MCF 10A (cell line): ENCODE results near the gene TUSC2. TPM values are rescaled to one million over a fixed set of nuclear protein-coding genes. Genes with fewer than 3 reads are reported as not detected.
A peak's percentile ranks its signal among the peaks of the same experiment; 100 is the strongest.

ENCODE experiments used
- BruUV-seq: library from RNA; stranded (reverse); fragments of 400-500 nt; replicated peaks from 2 replicates; lab custom pipeline; 2021; lab: Mats Ljungman, UMichigan
- CTCF ChIA-PET: fragments of 300-600 bp; sonication (Branson Sonifier 250); formaldehyde crosslinking; extraction: SDS; loops from one replicate; lab custom pipeline; 2021; ENCODE audit warnings: antibody characterized with exemption, inconsistent platforms; lab: Yijun Ruan, JAX
- POLR2A ChIA-PET: fragments of 300-600, 350-650 bp; sonication (Branson Sonifier 250); formaldehyde crosslinking; extraction: SDS; loops from one replicate; lab custom pipeline; 2020; ENCODE audit warnings: antibody characterized with exemption, inconsistent platforms; lab: Yijun Ruan, JAX
- DNase-seq: peaks from one replicate; pipeline ENCODE4 v3.0.0-alpha.2; 2018; ENCODE audit not compliant: unreplicated experiment
- H3K27ac Mint-ChIP-seq: one replicate; pipeline ENCODE4 v1.8.0; 2022; ENCODE audit warnings: mild to moderate bottlenecking, low read depth, mixed read lengths; ENCODE audit not compliant: unreplicated experiment
- H3K27me3 Mint-ChIP-seq: one replicate; pipeline ENCODE4 v1.8.0; 2022; ENCODE audit warnings: mixed read lengths; ENCODE audit not compliant: insufficient read depth, unreplicated experiment
- H3K36me3 Mint-ChIP-seq: one replicate; pipeline ENCODE4 v1.8.0; 2022; ENCODE audit warnings: mild to moderate bottlenecking, moderate library complexity, mixed read lengths; ENCODE audit not compliant: insufficient read depth, unreplicated experiment
- H3K4me1 Mint-ChIP-seq: one replicate; pipeline ENCODE4 v1.8.0; 2022; ENCODE audit warnings: mixed read lengths; ENCODE audit not compliant: insufficient read depth, unreplicated experiment
- H3K4me3 Mint-ChIP-seq: one replicate; pipeline ENCODE4 v1.8.0; 2022; ENCODE audit warnings: mild to moderate bottlenecking, moderate library complexity, mixed read lengths; ENCODE audit not compliant: unreplicated experiment
- H3K9me3 Mint-ChIP-seq: one replicate; pipeline ENCODE4 v1.8.0; 2022; ENCODE audit warnings: mixed read lengths; ENCODE audit not compliant: unreplicated experiment
- CTCF ChIP-seq: fragments of 200-600 bp; IDR thresholded peaks from one replicate; pipeline ENCODE4 v1.8.0; 2022; ENCODE audit warnings: antibody characterized with exemption, mild to moderate bottlenecking; ENCODE audit not compliant: unreplicated experiment
- intact Hi-C: fragments of 100-400 bp; cut with micrococcal nuclease; formaldehyde crosslinking; loops from 2 replicates; pipeline ENCODE4 v1.14.1; 2022
- total RNA-seq: library from RNA; stranded (reverse); gene quantifications from 2 replicates; pipeline ENCODE4 v1.2.3, GENCODE V29; 2022

Gene TUSC2
- total RNA-seq, 1 experiment from 2014 or later = 14.5 TPM

GRCh38 chr3:50290161-50290641 is 37.8 kb downstream of the TUSC2 start:
- H3K27me3 Mint-ChIP-seq = no peaks in the 10 kb centered on the region
- ChIA-PET CTCF (interaction anchor here (0.6 to 6.2 kb wide), 5 partner anchors 11 to 426 kb away, joined by 4 to 38 read pairs (median 6); partner anchors contain the start of genes GNAT1, HYAL2 and LSMEM2), POLR2A (interaction anchor here (0.9 kb wide), 2 partner anchors 9 to 36 kb away, joined by 3 to 4 read pairs; partner anchors contain the start of genes HYAL3 and NAA80)
- H3K27ac Mint-ChIP-seq = no peak overlapping the region
- H3K4me1 Mint-ChIP-seq = peaks cover 14% of the 10 kb centered on the region
- peaks cover 46% of the 10 kb centered on the region for H3K36me3 Mint-ChIP-seq
- H3K9me3 Mint-ChIP-seq = no peaks in the 10 kb centered on the region
- no peak for TF ChIP-seq CTCF
- intact Hi-C loops = no loop called here
- H3K4me3 Mint-ChIP-seq = peak overlapping the region; percentile 16
- BruUV-seq = no TSS peak
- DNase-seq = no peak

- no peaks in the 10 kb centered on the region for H3K27me3 Mint-ChIP-seq
- intact Hi-C loops = no loop called here
- H3K9me3 Mint-ChIP-seq = no peaks in the 10 kb centered on the region
- no TSS peak for BruUV-seq
- H3K4me1 Mint-ChIP-seq = peaks cover 14% of the 10 kb centered on the region
- peaks cover 52% of the 10 kb centered on the region for H3K36me3 Mint-ChIP-seq
- no peak for DNase-seq
- ChIA-PET CTCF (interaction anchor here (0.6 to 6.2 kb wide), 6 partner anchors 10 to 97 kb away, joined by 3 to 38 read pairs (median 6); partner anchors contain the start of genes GNAT1, HYAL2 and LSMEM2), POLR2A (interaction anchor here (0.9 kb wide), 1 partner anchor 37 kb away, joined by 3 read pairs; no protein-coding TSS in a partner anchor)
- no peak overlapping the region for H3K27ac Mint-ChIP-seq
- peak overlapping the region; percentile 16 for H3K4me3 Mint-ChIP-seq
- no peak for TF ChIP-seq CTCF
Measured at GRCh38 chr3:50289130-50289529, 38.9 kb downstream of the TUSC2 start.

- H3K27ac Mint-ChIP-seq = no peak overlapping the region
- no peaks in the 10 kb centered on the region for H3K9me3 Mint-ChIP-seq
- no peak for DNase-seq
- H3K27me3 Mint-ChIP-seq = no peaks in the 10 kb centered on the region
- ChIA-PET CTCF (interaction anchor here (0.6 to 6.2 kb wide), 6 partner anchors 9 to 96 kb away, joined by 3 to 38 read pairs (median 6); partner anchors contain the start of genes GNAT1, HYAL2 and LSMEM2), POLR2A (interaction anchor here (0.7 to 0.8 kb wide), 2 partner anchors 40 to 66 kb away, joined by 3 read pairs; partner anchors contain the start of gene TUSC2)
- no peak for TF ChIP-seq CTCF
- BruUV-seq = no TSS peak
- intact Hi-C loops = no loop called here
- peaks cover 53% of the 10 kb centered on the region for H3K36me3 Mint-ChIP-seq
- H3K4me3 Mint-ChIP-seq = no peak overlapping the region
- H3K4me1 Mint-ChIP-seq = peaks cover 14% of the 10 kb centered on the region
Measured at GRCh38 chr3:50288387-50289007, 39.5 kb downstream of the TUSC2 start.

DNA sequence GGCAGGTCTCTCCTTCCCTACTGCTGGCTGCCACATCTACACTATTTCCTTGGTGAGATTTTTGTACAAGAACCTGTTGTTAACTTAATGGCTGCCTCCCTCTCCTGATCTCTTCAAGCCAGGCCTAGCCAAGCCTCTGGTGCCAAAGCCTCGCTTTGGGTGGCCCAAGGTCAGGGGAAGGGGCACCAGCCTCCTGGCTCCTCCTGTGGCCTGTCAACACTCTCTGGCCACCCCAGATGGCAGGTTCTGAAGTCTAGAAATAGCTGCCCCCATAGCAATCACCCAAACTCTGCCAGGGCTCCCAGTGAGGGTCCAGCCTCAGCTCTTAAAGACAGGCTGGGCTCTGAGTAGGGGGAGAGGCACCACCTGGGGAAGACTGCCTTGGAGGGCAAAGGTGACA is 40.8 kb downstream of the TUSC2 start:
- TF ChIP-seq CTCF = no peak
- H3K27ac Mint-ChIP-seq = no peak overlapping the region
- no peak overlapping the region for H3K4me3 Mint-ChIP-seq
- CTCF ChIA-PET = interaction anchor here (0.6 to 6.2 kb wide), 5 partner anchors 12 to 380 kb away, joined by 3 to 38 read pairs (median 6); partner anchors contain the start of gene HYAL2
- no TSS peak for BruUV-seq
- DNase-seq = no peak
- intact Hi-C loops = no loop called here
- POLR2A ChIA-PET = no interaction called here
- H3K4me1 Mint-ChIP-seq = peaks cover 6% of the 10 kb centered on the region
- H3K27me3 Mint-ChIP-seq = no peaks in the 10 kb centered on the region
- peaks cover 53% of the 10 kb centered on the region for H3K36me3 Mint-ChIP-seq
- no peaks in the 10 kb centered on the region for H3K9me3 Mint-ChIP-seq
